HFFc6 (cell line): Measurements from ENCODE around the gene CNIH3. TPM values are rescaled to one million over a fixed set of nuclear protein-coding genes. Genes with fewer than 3 reads are reported as not detected.

ENCODE experiments used
- DNase-seq: peaks from one replicate; pipeline ENCODE4 v3.0.0-alpha.2; 2018
- H3K27ac Mint-ChIP-seq: 2 replicates; pipeline ENCODE4 v1.8.0; 2020; ENCODE audit warnings: mild to moderate bottlenecking, mixed read lengths
- H3K27me3 Mint-ChIP-seq: 2 replicates; pipeline ENCODE4 v1.8.0; 2021; ENCODE audit warnings: mild to moderate bottlenecking, moderate library complexity, mixed read lengths; ENCODE audit not compliant: insufficient read depth
- H3K36me3 Mint-ChIP-seq: 2 replicates; pipeline ENCODE4 v1.8.0; 2021; ENCODE audit warnings: low read depth, mixed read lengths
- H3K4me1 Mint-ChIP-seq: 2 replicates; pipeline ENCODE4 v1.8.0; 2020; ENCODE audit warnings: low read depth, mixed read lengths
- H3K4me3 Mint-ChIP-seq: 2 replicates; pipeline ENCODE4 v1.8.0; 2020; ENCODE audit warnings: mild to moderate bottlenecking, moderate library complexity, mixed read lengths
- H3K9me3 Mint-ChIP-seq: 2 replicates; pipeline ENCODE4 v1.8.0; 2020; ENCODE audit warnings: mild to moderate bottlenecking, mixed read lengths
- CTCF ChIP-seq: fragments of 200-600 bp; sonication (generic); IDR thresholded peaks from 2 replicates; pipeline ENCODE4 v1.5.0; 2021; ENCODE audit warnings: antibody characterized with exemption, mild to moderate bottlenecking
- total RNA-seq, 6 experiments: library from RNA; stranded (reverse); fragmentation: NEBNext Ultra II Directional; extraction: Animal tissue kit (Norgen Biotek cat#: 25700); gene quantifications; 2 replicates in 1 of 6; 3 replicates in 5 of 6; pipeline ENCODE4 v1.2.3, GENCODE V29; 2021

The CNIH3 gene
- total RNA-seq, 6 experiments from 2014 or later: 18.6 to 32.3 (median 30.5) TPM

GRCh38 chr1:224785622-224786021 lies 169.5 kb downstream of the CNIH3 start:
- Mint-ChIP-seq H3K4me3 (no peak overlapping the region), H3K9me3 (no peaks in the 10 kb centered on the region), H3K27me3 (peaks cover 2% of the 10 kb centered on the region), H3K4me1 (peaks cover 32% of the 10 kb centered on the region), H3K36me3 (no peaks in the 10 kb centered on the region), H3K27ac (no peak overlapping the region)
- TF ChIP-seq CTCF: no peak
- DNase-seq: no peak

- peaks cover 5% of the 10 kb centered on the region for H3K27me3 Mint-ChIP-seq
- TF ChIP-seq CTCF: no peak
Observed at GRCh38 chr1:224786533-224787250, 170.6 kb downstream of the CNIH3 start.

GRCh38 chr1:224789311-224789710 lies 173.2 kb downstream of the CNIH3 start:
- TF ChIP-seq CTCF: no peak
- Mint-ChIP-seq H3K4me1 (peaks cover 26% of the 10 kb centered on the region), H3K27me3 (peaks cover 5% of the 10 kb centered on the region; the same call in 1 of the 2 replicates), H3K36me3 (no peaks in the 10 kb centered on the region), H3K9me3 (no peaks in the 10 kb centered on the region), H3K27ac (no peak overlapping the region), H3K4me3 (no peak overlapping the region)
- DNase-seq: no peak

More at GRCh38 chr1:224786533-224787250, 170.6 kb downstream of the CNIH3 start:
- Mint-ChIP-seq H3K4me1 (peaks cover 32% of the 10 kb centered on the region), H3K36me3 (no peaks in the 10 kb centered on the region), H3K4me3 (no peak overlapping the region), H3K27ac (no peak overlapping the region), H3K9me3 (no peaks in the 10 kb centered on the region)
- DNase-seq: no peak

Other genes with a start within 250 kb of the CNIH3 start
- 100 to 1,000 TPM in 1 of 6 experiments, 10 to 100 TPM in 5; 85.4 to 105 (median 90.8) TPM for gene WDR26, start 181.5 kb upstream of the CNIH3 start, total RNA-seq